Bronchial epithelial cell (primary cell): ENCODE results near the gene RFX4. TPM values are rescaled to one million over a fixed set of nuclear protein-coding genes. Genes with fewer than 3 reads are reported as not detected.
A peak's percentile ranks its signal among the peaks of the same experiment; 100 is the strongest.

Source experiments
- DNase-seq: peaks from one replicate; pipeline ENCODE4 v3.0.0-alpha.2; 2010; ENCODE audit warnings: low read depth
- FAIRE-seq: peaks from 2 replicates; lab custom pipeline; 2011; peaks lifted over from hg19 to GRCh38; lab: Jason Lieb, UNC
- H3K27me3 ChIP-seq: 2 replicates; pipeline ENCODE4 v1.5.1; 2011; ENCODE audit warnings: low read length; ENCODE audit not compliant: control insufficient read depth, insufficient read depth
- H3K36me3 ChIP-seq: 2 replicates; pipeline ENCODE4 v1.5.1; 2011; ENCODE audit warnings: low read length; ENCODE audit not compliant: control insufficient read depth, insufficient read depth
- H3K4me3 ChIP-seq: 2 replicates; pipeline ENCODE4 v1.5.1; 2011; ENCODE audit warnings: mild to moderate bottlenecking, low read depth, low read length, control low read depth
- total RNA-seq: library from RNA; depleted of rRNA; stranded (reverse); fragments of >200 nt; gene quantifications from 2 replicates; pipeline ENCODE4 v1.2.1, GENCODE V29; 2014
- TF ChIP-seq, protein P1 (sequence below): IDR thresholded peaks from 2 replicates; pipeline ENCODE4 v1.5.1; 2011; ENCODE audit warnings: mild to moderate bottlenecking, moderate library complexity, low read length, control low read depth, inconsistent platforms; ENCODE audit not compliant: insufficient read depth, severe bottlenecking

Gene RFX4
- total RNA-seq, 1 donor from 2014 or later = not detected

DNA sequence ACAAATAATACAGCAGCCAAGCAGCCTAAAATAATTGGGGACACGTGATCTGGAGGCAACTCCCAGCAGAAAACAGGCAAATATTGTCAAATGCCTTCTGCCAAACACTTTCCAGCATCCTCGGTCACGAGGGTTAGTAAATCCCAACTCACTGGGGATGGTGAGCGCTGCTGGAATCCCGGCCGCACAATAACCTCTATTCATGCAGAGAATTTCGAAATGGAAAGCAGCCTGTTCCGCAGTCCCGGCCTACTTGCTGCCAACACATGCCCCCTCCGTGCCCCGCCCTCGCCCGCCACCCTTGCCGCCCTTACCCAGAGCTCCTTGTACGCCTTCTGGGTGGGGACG, 62.2 kb downstream of the RFX4 start:
- Histone ChIP-seq H3K4me3 (no peak overlapping the region), H3K36me3 (no peaks in the 10 kb centered on the region), H3K27me3 (no peaks in the 10 kb centered on the region)
- TF ChIP-seq, protein P1, sequence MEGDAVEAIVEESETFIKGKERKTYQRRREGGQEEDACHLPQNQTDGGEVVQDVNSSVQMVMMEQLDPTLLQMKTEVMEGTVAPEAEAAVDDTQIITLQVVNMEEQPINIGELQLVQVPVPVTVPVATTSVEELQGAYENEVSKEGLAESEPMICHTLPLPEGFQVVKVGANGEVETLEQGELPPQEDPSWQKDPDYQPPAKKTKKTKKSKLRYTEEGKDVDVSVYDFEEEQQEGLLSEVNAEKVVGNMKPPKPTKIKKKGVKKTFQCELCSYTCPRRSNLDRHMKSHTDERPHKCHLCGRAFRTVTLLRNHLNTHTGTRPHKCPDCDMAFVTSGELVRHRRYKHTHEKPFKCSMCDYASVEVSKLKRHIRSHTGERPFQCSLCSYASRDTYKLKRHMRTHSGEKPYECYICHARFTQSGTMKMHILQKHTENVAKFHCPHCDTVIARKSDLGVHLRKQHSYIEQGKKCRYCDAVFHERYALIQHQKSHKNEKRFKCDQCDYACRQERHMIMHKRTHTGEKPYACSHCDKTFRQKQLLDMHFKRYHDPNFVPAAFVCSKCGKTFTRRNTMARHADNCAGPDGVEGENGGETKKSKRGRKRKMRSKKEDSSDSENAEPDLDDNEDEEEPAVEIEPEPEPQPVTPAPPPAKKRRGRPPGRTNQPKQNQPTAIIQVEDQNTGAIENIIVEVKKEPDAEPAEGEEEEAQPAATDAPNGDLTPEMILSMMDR = no peak
- no peak for FAIRE-seq
- peak; percentile 10 for DNase-seq

DNA sequence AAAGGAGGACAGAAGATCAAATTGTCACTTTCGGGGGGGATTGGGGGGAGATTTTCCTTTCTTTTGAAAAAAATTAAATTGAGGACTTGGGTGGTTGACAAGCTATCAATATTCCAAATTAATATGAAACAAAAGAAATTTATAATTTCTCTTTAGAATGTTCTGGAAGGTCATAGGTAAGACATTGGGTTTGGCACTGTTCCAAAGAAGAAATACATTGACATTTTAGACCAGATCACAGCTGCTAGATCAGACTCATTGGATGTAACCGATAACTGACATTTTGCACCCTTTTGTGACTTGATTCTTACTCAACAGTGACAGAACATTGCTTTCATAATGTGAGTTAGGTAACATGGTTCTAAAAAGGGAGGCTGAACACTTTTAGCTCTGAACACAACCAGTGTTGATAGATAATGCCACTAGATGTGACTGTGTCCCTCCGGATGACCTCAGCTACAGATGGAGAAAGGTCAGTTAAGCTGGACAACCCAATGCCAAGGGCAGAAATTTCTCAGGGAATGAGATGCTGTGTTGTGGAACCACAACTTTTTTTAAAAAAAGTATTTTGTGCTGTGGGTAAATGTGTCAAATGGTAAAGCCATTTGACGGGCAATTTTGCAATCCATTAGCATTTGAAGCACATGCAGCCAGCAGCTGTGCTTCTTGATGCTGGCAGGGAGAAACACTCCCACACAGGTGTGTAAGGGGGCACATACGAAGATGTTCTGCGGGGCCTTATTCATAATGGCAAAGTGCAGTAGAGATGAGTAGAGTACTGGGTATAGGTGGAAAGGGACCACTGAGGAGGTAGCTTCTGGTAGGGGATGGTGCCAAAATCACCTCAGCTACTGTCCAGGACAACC, 62.9 kb downstream of the RFX4 start:
- TF ChIP-seq, protein P1 = no peak
- Histone ChIP-seq H3K4me3 (no peak overlapping the region), H3K36me3 (no peaks in the 10 kb centered on the region), H3K27me3 (no peaks in the 10 kb centered on the region)
- FAIRE-seq (no peak), DNase-seq (no peak)

DNA sequence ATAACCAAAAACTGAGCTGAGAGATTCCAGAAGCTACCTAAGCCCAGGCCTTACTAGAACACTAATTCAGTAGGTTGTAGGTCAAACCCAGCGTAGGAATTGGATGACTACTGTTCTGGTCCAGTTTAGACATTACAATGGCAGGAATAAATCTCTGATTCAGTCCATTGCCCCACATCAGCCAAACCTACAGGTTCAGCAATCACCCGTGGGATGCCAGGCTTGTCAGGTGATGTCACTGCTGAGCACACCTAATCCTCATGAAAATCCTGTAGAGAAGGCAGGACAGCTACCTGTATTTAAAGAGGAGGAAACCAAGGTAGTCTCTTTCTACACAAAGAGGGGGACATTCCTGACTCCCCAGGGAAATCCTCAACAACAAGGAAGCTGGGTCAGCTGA, 63.7 kb downstream of the RFX4 start:
- FAIRE-seq (no peak), DNase-seq (peak; percentile 15)
- TF ChIP-seq, protein P1 = no peak
- H3K27me3 ChIP-seq = no peaks in the 10 kb centered on the region
- no peaks in the 10 kb centered on the region for H3K36me3 ChIP-seq
- H3K4me3 ChIP-seq = no peak overlapping the region

DNA sequence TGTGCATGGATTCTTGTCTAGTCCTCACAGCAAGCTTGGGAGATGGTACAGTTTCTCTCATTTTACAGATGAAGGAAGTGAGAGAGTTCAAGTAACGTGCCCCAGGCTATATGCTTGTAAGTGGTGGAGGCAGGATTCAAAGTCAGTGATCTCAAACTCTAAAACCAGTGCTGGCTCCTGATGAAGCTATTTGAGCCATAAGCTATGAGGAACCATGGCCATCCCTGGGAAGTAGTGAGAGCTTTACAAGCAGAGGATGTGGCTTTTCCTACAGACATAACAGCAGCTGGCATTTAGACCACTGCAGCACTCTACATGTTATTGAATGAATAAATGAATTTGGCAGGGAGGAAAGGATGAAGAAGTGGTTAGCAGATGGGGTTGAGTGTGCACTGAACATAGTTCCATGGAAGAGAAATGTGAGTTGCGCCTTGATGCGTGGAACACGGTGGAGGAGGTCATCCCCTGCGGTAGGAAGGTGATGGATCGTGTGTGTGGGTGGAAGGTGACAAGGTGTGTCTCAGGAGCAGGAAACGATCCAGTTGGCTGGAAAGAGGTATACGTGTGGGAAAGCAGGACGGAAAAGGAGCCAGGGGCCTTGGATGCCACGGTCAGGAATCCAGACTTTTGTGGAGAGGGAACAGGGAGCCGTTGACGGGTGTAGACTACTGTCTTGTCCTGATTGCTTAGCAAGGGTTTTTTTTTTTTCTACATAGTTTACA, 65.2 kb downstream of the RFX4 start:
- H3K4me3 ChIP-seq = no peak overlapping the region
- H3K36me3 ChIP-seq = no peaks in the 10 kb centered on the region
- DNase-seq = no peak
- TF ChIP-seq, protein P1 = no peak
- no peak for FAIRE-seq
- H3K27me3 ChIP-seq = no peaks in the 10 kb centered on the region

DNA sequence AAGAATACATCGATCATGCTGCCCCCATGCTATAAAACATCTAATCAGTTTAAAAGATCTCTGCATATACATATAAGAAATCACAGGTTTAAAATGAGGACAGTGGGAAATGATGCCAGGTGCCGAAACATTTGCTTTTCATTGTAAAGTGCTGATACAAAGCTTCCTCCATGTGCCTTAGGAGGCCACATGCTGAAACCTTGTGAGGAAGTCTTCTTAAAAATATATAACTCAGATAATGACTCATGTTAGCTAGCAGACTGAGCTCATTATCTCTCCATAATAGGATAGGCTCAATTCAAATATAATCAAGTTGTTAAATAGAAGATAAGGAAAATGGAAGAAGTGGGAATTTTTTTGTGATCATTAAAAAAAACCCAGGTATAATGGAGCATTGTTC, 65.9 kb downstream of the RFX4 start:
- Histone ChIP-seq H3K27me3 (no peaks in the 10 kb centered on the region), H3K4me3 (no peak overlapping the region), H3K36me3 (no peaks in the 10 kb centered on the region)
- TF ChIP-seq, protein P1 = no peak
- DNase-seq = peak; percentile 15
- FAIRE-seq = no peak
